Neural progenitor cell (in vitro differentiated cells): ENCODE measurements around the gene FOXE3. TPM values are rescaled to one million over a fixed set of nuclear protein-coding genes. Genes with fewer than 3 reads are reported as not detected.

Source experiments
- DNase-seq: peaks from one replicate; pipeline ENCODE4 v3.0.0-alpha.2; 2016; ENCODE audit warnings: low spot score
- H2AFZ ChIP-seq: fragments of 200-600 bp; sonication (generic); replicated peaks from 2 replicates; pipeline ENCODE4 v1.6.1; 2016; ENCODE audit warnings: antibody characterized with exemption
- H3F3A ChIP-seq: fragments of 200-600 bp; sonication (generic); 2 replicates; pipeline ENCODE4 v1.6.1; 2016; ENCODE audit warnings: antibody characterized with exemption, low read depth
- H3K27ac ChIP-seq: fragments of 200-600 bp; sonication (generic); 2 replicates; pipeline ENCODE4 v1.5.1; 2016; ENCODE audit warnings: mild to moderate bottlenecking
- H3K27me3 ChIP-seq: fragments of 200-600 bp; sonication (generic); 2 replicates; pipeline ENCODE4 v1.6.1; 2016; ENCODE audit warnings: mild to moderate bottlenecking, moderate library complexity
- H3K36me3 ChIP-seq: fragments of 200-600 bp; sonication (generic); 2 replicates; pipeline ENCODE4 v1.5.1; 2016
- H3K4me1 ChIP-seq: fragments of 200-600 bp; sonication (generic); 2 replicates; pipeline ENCODE4 v1.6.1; 2016; ENCODE audit warnings: mixed run types
- H3K4me2 ChIP-seq: fragments of 200-600 bp; sonication (generic); 2 replicates; pipeline ENCODE4 v1.6.1; 2016
- H3K4me3 ChIP-seq: fragments of 200-600 bp; sonication (generic); 2 replicates; pipeline ENCODE4 v1.5.1; 2016
- H3K79me2 ChIP-seq: fragments of 200-600 bp; sonication (generic); 2 replicates; pipeline ENCODE4 v1.6.1; 2016; ENCODE audit warnings: low read depth
- H3K9ac ChIP-seq: fragments of 200-600 bp; sonication (generic); 2 replicates; pipeline ENCODE4 v1.6.1; 2016
- H3K9me3 ChIP-seq: fragments of 200-600 bp; sonication (generic); 2 replicates; pipeline ENCODE4 v1.5.1; 2016; ENCODE audit warnings: low read depth
- H4K20me1 ChIP-seq: fragments of 200-600 bp; sonication (generic); 2 replicates; pipeline ENCODE4 v1.6.1; 2016; ENCODE audit warnings: low read depth
- H3K27ac Mint-ChIP-seq: 3 replicates; pipeline ENCODE4 v1.8.0; 2021; ENCODE audit warnings: mixed read lengths
- H3K27me3 Mint-ChIP-seq: 2 replicates; pipeline ENCODE4 v1.8.0; 2022; ENCODE audit warnings: low read depth, mild to moderate bottlenecking, inconsistent platforms, moderate library complexity, mixed read lengths; ENCODE audit not compliant: insufficient read depth
- H3K36me3 Mint-ChIP-seq: 3 replicates; pipeline ENCODE4 v1.8.0; 2021; ENCODE audit warnings: mixed read lengths
- H3K4me1 Mint-ChIP-seq: 3 replicates; pipeline ENCODE4 v1.8.0; 2021; ENCODE audit warnings: mixed read lengths
- H3K4me3 Mint-ChIP-seq: 3 replicates; pipeline ENCODE4 v1.8.0; 2021; ENCODE audit warnings: mild to moderate bottlenecking, moderate library complexity, mixed read lengths
- H3K9me3 Mint-ChIP-seq: 3 replicates; pipeline ENCODE4 v1.8.0; 2020; ENCODE audit warnings: mixed read lengths
- EZH2 ChIP-seq: fragments of 200-600 bp; sonication (generic); IDR thresholded peaks from 2 replicates; pipeline ENCODE4 v1.6.1; 2017; ENCODE audit warnings: antibody characterized with exemption, mild to moderate bottlenecking, moderate library complexity
- EZH2phosphoT487 ChIP-seq: fragments of 200-600 bp; sonication (generic); IDR thresholded peaks from 2 replicates; pipeline ENCODE4 v1.6.1; 2017; ENCODE audit warnings: antibody characterized with exemption
- total RNA-seq: library from RNA; depleted of rRNA; stranded (reverse); fragments of >200 nt; gene quantifications from 2 replicates; pipeline ENCODE4 v1.2.3, GENCODE V29; 2015; ENCODE audit warnings: low replicate concordance
- TF ChIP-seq, protein P1 (sequence below): fragments of 200-600 bp; sonication (generic); IDR thresholded peaks from 2 replicates; pipeline ENCODE4 v1.5.1; 2017; ENCODE audit warnings: antibody characterized with exemption, mild to moderate bottlenecking

The FOXE3 gene
- total RNA-seq, 1 donor from 2014 or later: not detected

DNA sequence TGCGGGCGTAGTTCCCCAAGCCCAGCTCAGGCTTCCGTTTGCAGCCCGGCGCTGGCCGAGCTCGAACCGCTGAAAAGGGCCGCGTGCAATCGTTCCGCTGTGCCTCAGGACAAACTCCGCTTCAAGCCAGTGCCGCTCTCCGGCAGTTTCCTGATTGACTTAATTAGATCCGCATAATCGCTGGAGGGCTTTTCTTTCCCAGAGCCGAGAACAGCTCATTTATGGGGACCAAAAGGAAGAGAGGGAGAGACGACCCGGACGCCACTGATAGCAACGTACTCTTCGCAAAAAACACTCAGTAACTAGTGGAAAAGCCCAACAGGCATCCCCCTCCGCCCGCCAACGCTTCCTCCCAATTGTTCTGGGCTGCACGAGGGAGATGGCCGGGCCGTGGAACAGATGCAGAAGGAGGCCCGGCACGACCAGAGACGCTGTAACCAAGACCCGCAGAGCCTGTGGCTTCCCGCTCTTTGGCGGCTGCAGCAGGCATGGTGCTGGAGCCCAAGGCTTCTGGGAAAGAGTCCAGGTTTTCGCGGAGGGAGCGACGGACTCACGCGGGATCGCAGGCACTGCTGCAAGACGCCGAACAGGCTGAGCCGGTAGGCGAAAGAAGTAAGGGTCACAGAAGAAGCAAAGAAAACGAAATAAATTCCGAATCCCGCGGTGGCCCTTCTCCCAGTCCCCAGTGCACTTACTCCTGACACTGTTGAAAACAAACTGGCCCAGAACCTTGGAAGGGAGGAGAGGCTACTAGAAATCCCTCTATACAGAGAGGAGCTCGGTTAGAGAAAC is 18.2 kb downstream of the FOXE3 start:
- Histone ChIP-seq H4K20me1 (peaks cover 37% of the 10 kb centered on the region), H3F3A (peaks cover 31% of the 10 kb centered on the region), H3K4me1 (peaks cover 24% of the 10 kb centered on the region), H3K27me3 (peaks cover 100% of the 10 kb centered on the region), H3K79me2 (no peaks in the 10 kb centered on the region), H3K27ac (no peak overlapping the region), H3K9me3 (no peaks in the 10 kb centered on the region), H3K36me3 (no peaks in the 10 kb centered on the region), H3K4me2 (peak overlapping the region; percentile 84), H3K9ac (no peak overlapping the region), H2AFZ (peak overlapping the region; percentile 31), H3K4me3 (peak overlapping the region; percentile 43)
- peak; percentile 96 for TF ChIP-seq EZH2
- peak; percentile 85 for TF ChIP-seq EZH2phosphoT487
- TF ChIP-seq, protein P1, sequence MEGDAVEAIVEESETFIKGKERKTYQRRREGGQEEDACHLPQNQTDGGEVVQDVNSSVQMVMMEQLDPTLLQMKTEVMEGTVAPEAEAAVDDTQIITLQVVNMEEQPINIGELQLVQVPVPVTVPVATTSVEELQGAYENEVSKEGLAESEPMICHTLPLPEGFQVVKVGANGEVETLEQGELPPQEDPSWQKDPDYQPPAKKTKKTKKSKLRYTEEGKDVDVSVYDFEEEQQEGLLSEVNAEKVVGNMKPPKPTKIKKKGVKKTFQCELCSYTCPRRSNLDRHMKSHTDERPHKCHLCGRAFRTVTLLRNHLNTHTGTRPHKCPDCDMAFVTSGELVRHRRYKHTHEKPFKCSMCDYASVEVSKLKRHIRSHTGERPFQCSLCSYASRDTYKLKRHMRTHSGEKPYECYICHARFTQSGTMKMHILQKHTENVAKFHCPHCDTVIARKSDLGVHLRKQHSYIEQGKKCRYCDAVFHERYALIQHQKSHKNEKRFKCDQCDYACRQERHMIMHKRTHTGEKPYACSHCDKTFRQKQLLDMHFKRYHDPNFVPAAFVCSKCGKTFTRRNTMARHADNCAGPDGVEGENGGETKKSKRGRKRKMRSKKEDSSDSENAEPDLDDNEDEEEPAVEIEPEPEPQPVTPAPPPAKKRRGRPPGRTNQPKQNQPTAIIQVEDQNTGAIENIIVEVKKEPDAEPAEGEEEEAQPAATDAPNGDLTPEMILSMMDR: no peak
- Mint-ChIP-seq H3K27me3 (peaks cover 61% of the 10 kb centered on the region), H3K36me3 (no peaks in the 10 kb centered on the region), H3K27ac (no peak overlapping the region), H3K9me3 (no peaks in the 10 kb centered on the region), H3K4me1 (peaks cover 30% of the 10 kb centered on the region), H3K4me3 (peak overlapping the region; percentile 77)
- peak; percentile 73 for DNase-seq

- TF ChIP-seq EZH2phosphoT487 (no peak), EZH2 (no peak)
- TF ChIP-seq, protein P1: no peak
- no peaks in the 10 kb centered on the region for H3K79me2 ChIP-seq
- H3K27ac ChIP-seq: no peak overlapping the region
- H3K4me2 ChIP-seq: no peak overlapping the region
- Mint-ChIP-seq H3K27ac (no peak overlapping the region), H3K4me1 (peaks cover 34% of the 10 kb centered on the region), H3K9me3 (no peaks in the 10 kb centered on the region), H3K4me3 (peak overlapping the region; percentile 82), H3K27me3 (peaks cover 61% of the 10 kb centered on the region), H3K36me3 (no peaks in the 10 kb centered on the region)
- H4K20me1 ChIP-seq: peaks cover 52% of the 10 kb centered on the region
- H3K9me3 ChIP-seq: no peaks in the 10 kb centered on the region
- DNase-seq: no peak
- no peak overlapping the region for H3K9ac ChIP-seq
- peaks cover 36% of the 10 kb centered on the region for H3F3A ChIP-seq
- peaks cover 100% of the 10 kb centered on the region for H3K27me3 ChIP-seq
- H3K36me3 ChIP-seq: no peaks in the 10 kb centered on the region
- no peak overlapping the region for H3K4me3 ChIP-seq
- peaks cover 24% of the 10 kb centered on the region for H3K4me1 ChIP-seq
- no peak overlapping the region for H2AFZ ChIP-seq
These were observed 19.6 kb downstream of the FOXE3 start for GRCh38 chr1:47435506-47436303.

DNA sequence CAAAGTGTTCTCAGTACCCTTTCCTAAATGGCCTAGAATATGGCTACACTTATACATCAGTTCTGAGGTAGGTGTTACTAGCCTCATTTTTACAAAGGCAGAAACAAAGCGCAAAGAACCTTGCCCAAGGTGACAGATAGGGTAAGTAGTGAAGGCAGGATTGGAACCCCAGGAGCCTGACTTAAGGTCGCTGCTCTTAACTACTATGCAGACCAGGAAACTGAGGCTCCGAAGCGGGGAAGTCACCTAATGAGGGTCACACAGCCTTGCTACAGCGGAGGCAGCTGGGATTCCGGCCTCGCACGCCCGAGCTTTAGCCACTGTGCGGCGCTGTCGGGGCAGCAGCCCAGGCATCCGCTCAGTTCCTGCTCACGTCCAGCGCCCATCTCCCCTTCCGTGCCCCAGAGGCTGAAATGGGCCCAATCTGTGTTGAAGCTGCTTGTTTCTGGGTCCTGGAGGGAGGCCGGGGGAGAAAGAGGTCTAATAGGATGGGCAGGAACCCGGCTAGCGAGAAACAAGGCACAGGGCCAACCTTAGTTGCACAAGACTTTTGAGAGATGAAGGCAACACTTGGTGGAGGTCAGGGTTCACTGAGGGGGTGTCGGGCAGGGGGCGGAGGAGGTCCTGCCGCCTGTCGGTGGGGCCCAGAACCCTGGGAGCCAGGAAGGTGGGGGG is 20.4 kb downstream of the FOXE3 start:
- H3K4me3 ChIP-seq: peak overlapping the region; percentile 70
- no peak overlapping the region for H3K9ac ChIP-seq

More for the DNA sequence above, 20.4 kb downstream of the FOXE3 start:
- Mint-ChIP-seq H3K27me3 (peaks cover 55% of the 10 kb centered on the region), H3K4me3 (peak overlapping the region; percentile 82), H3K27ac (no peak overlapping the region), H3K9me3 (no peaks in the 10 kb centered on the region), H3K36me3 (no peaks in the 10 kb centered on the region), H3K4me1 (peaks cover 34% of the 10 kb centered on the region)
- TF ChIP-seq EZH2 (peak; percentile 79), EZH2phosphoT487 (peak; percentile 50)
- TF ChIP-seq, protein P1: peak; percentile 94
- Histone ChIP-seq H4K20me1 (peaks cover 59% of the 10 kb centered on the region), H3K4me1 (peaks cover 24% of the 10 kb centered on the region), H3K27ac (no peak overlapping the region), H3K9me3 (no peaks in the 10 kb centered on the region), H3K36me3 (no peaks in the 10 kb centered on the region), H3K79me2 (no peaks in the 10 kb centered on the region), H3K27me3 (peaks cover 100% of the 10 kb centered on the region), H2AFZ (peak overlapping the region; percentile 89), H3K4me2 (peak overlapping the region; percentile 80), H3F3A (peaks cover 36% of the 10 kb centered on the region)
- DNase-seq: peak; percentile 89
